ENCODE measurements around the gene PCDHGA4. TPM values are rescaled to one million over a fixed set of nuclear protein-coding genes. Genes with fewer than 3 reads are reported as not detected.
A peak's percentile ranks its signal among the peaks of the same experiment; 100 is the strongest.
"Not testable (repeated sequence)": the region's sequence is repeated elsewhere in the genome, so short reads cannot be mapped to it uniquely, and the experiment has no call there.

The PCDHGA4 gene
- total and polyA plus RNA-seq, 8 donors: 0.08 to 9.3 (median 2.0) TPM; not detected in 2

GRCh38 chr5:141343953-141344463, 10.8 kb upstream of the PCDHGA4 start:
- Histone ChIP-seq H3K27ac (no peak overlapping the region), H3K27me3 (peaks cover 0 to 66% (median 15%) of the 10 kb centered on the region in 3 donors), H3K4me3 (peak overlapping the region in 2 of 4 donors; percentile 4 to 17), H3K36me3 (peaks cover 0 to 8% (median 0%) of the 10 kb centered on the region in 4 donors), H3K4me1 (no peaks in the 10 kb centered on the region), H3K9me3 (peaks cover 36 to 99% (median 96%) of the 10 kb centered on the region in 4 donors)
- intact Hi-C loops (cut with DNase I; ENCODE audit: low total_unique reads): no loop called here
- no peak for DNase-seq
- WGBS, 5 donors: 24 to 32% (median 27%) methylated on average over 31 of the region's 31 CpGs
- TF ChIP-seq, protein P1, sequence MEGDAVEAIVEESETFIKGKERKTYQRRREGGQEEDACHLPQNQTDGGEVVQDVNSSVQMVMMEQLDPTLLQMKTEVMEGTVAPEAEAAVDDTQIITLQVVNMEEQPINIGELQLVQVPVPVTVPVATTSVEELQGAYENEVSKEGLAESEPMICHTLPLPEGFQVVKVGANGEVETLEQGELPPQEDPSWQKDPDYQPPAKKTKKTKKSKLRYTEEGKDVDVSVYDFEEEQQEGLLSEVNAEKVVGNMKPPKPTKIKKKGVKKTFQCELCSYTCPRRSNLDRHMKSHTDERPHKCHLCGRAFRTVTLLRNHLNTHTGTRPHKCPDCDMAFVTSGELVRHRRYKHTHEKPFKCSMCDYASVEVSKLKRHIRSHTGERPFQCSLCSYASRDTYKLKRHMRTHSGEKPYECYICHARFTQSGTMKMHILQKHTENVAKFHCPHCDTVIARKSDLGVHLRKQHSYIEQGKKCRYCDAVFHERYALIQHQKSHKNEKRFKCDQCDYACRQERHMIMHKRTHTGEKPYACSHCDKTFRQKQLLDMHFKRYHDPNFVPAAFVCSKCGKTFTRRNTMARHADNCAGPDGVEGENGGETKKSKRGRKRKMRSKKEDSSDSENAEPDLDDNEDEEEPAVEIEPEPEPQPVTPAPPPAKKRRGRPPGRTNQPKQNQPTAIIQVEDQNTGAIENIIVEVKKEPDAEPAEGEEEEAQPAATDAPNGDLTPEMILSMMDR (IDR thresholded peaks at IDR 0.05): no peak
- TF ChIP-seq POLR2A (IDR thresholded peaks at IDR 0.05): no peak
- no peak for TF ChIP-seq POLR2AphosphoS5 (IDR thresholded peaks at IDR 0.05)
- no peak for TF ChIP-seq EP300 (IDR thresholded peaks at IDR 0.05)

GRCh38 chr5:141345327-141345726, 9.5 kb upstream of the PCDHGA4 start:
- Histone ChIP-seq H3K36me3 (peaks cover 0 to 8% (median 0%) of the 10 kb centered on the region in 4 donors), H3K4me3 (no peak overlapping the region), H3K27ac (no peak overlapping the region), H3K27me3 (peaks cover 0 to 63% (median 12%) of the 10 kb centered on the region in 3 donors), H3K9me3 (peaks cover 29 to 98% (median 94%) of the 10 kb centered on the region in 4 donors), H3K4me1 (no peaks in the 10 kb centered on the region)
- intact Hi-C loops (cut with DNase I; ENCODE audit: low total_unique reads): no loop called here
- TF ChIP-seq, protein P1 (IDR thresholded peaks at IDR 0.05): no peak
- no peak for TF ChIP-seq POLR2AphosphoS5 (IDR thresholded peaks at IDR 0.05)
- TF ChIP-seq EP300 (IDR thresholded peaks at IDR 0.05): no peak
- TF ChIP-seq POLR2A (IDR thresholded peaks at IDR 0.05): no peak
- WGBS, 5 donors: 37 to 62% (median 39%) methylated on average over 11 to 20 of the region's 20 CpGs
- no peak for DNase-seq

GRCh38 chr5:141346017-141346416, 8.8 kb upstream of the PCDHGA4 start:
- H3K36me3 ChIP-seq; H3K4me1 ChIP-seq; intact Hi-C loops (cut with DNase I; ENCODE audit: low total_unique reads); DNase-seq; H3K4me3 ChIP-seq; H3K27ac ChIP-seq: not testable (repeated sequence)
- H3K9me3 ChIP-seq: peaks cover 28 to 98% (median 94%) of the 10 kb centered on the region in 4 donors
- H3K27me3 ChIP-seq: peaks cover 0 to 63% (median 12%) of the 10 kb centered on the region in 3 donors
- WGBS, 5 donors: 42 to 48% (median 46%) methylated on average over 13 to 25 of the region's 35 CpGs

GRCh38 chr5:141349917-141350619, 4.8 kb upstream of the PCDHGA4 start, which contains the start of gene PCDHGB1:
Gene PCDHGB1, plus strand, starts transcription at chr5:141350099. Its CDS starts 162 bp downstream, at chr5:141350261.
- TF ChIP-seq POLR2A (IDR thresholded peaks at IDR 0.05) (no peak), EP300 (IDR thresholded peaks at IDR 0.05) (no peak), POLR2AphosphoS5 (IDR thresholded peaks at IDR 0.05) (no peak)
- TF ChIP-seq, protein P1 (IDR thresholded peaks at IDR 0.05): no peak
- no peaks in the 10 kb centered on the region for H3K4me1 ChIP-seq
- 21 to 28% (median 26%) methylated on average over 29 of the region's 29 CpGs for WGBS, 5 donors
- H3K36me3 ChIP-seq: peaks cover 0 to 8% (median 0%) of the 10 kb centered on the region in 4 donors
- peaks cover 23 to 95% (median 86%) of the 10 kb centered on the region in 4 donors for H3K9me3 ChIP-seq
- no peak within 1 kb of the TSS for H3K4me3 ChIP-seq
- peaks cover 0 to 67% (median 4%) of the 10 kb centered on the region in 3 donors for H3K27me3 ChIP-seq
- intact Hi-C loops (cut with DNase I; ENCODE audit: low total_unique reads): no loop called here
- no peak within 1 kb of the TSS for H3K27ac ChIP-seq
- DNase-seq: peak in 1 of 2 donors; percentile 40
